HepG2 (cell line): ENCODE results near the gene DLX1. TPM values are rescaled to one million over a fixed set of nuclear protein-coding genes. Genes with fewer than 3 reads are reported as not detected.

Source experiments
- ATAC-seq: fragments of 200-7000 bp; cut with Tn5 transposase; 3 replicates; pipeline ENCODE4 v1.9.1; 2020; ENCODE audit warnings: mild to moderate bottlenecking, moderate library complexity
- BruUV-seq: library from RNA; stranded (reverse); fragments of 400-500 nt; replicated peaks from 2 replicates; lab custom pipeline; 2021; lab: Mats Ljungman, UMichigan
- CTCF ChIA-PET: fragments of 300-600 bp; formaldehyde crosslinking; extraction: SDS; loops from one replicate; lab custom pipeline; 2021; ENCODE audit warnings: low total read pairs, inconsistent platforms, low intra/inter-chr PET ratio; lab: Yijun Ruan, JAX
- POLR2A ChIA-PET: fragments of 350-600 bp; sonication (Branson Sonifier 250); formaldehyde crosslinking; loops from one replicate; lab custom pipeline; 2020; ENCODE audit warnings: antibody characterized with exemption, inconsistent platforms; lab: Yijun Ruan, JAX
- DNase-seq: peaks from one replicate; pipeline ENCODE4 v3.0.0-alpha.2; 2015; ENCODE audit warnings: low spot score
- FAIRE-seq: peaks from 3 replicates; lab custom pipeline; 2011; peaks lifted over from hg19 to GRCh38; lab: Jason Lieb, UNC
- H2AFZ ChIP-seq: one replicate; pipeline ENCODE4 v1.6.1; 2011; ENCODE audit warnings: low read length, inconsistent platforms
- H3K27ac ChIP-seq: fragments of 300-600 bp; 3 replicates; pipeline ENCODE4 v1.8.0; 2011; ENCODE audit warnings: mixed run types, mild to moderate bottlenecking, mixed read lengths, low read length, inconsistent platforms; ENCODE audit not compliant: insufficient read depth; ENCODE audit errors: extremely low read length
- H3K27me3 ChIP-seq, 2 experiments: fragments of 200-600 bp in 1 of 2; 2 replicates in 1 of 2; 3 replicates in 1 of 2; pipeline versions ENCODE4 v1.6.0 to v1.8.0; 2011; ENCODE audit warnings: low read length in 2 of 2, mild to moderate bottlenecking in 2 of 2, moderate library complexity in 2 of 2, inconsistent platforms in 1 of 2; ENCODE audit not compliant: insufficient read depth in 2 of 2, control insufficient read depth in 1 of 2
- H3K36me3 ChIP-seq, 2 experiments: fragments of 200-600 bp in 1 of 2; replicated peaks in 1 of 2; 2 replicates in 1 of 2; 3 replicates in 1 of 2; pipeline versions ENCODE4 v1.5.1 to v1.8.0; 2011; ENCODE audit warnings: low read length in 2 of 2, inconsistent platforms in 1 of 2; ENCODE audit not compliant: insufficient read depth in 2 of 2, control insufficient read depth in 1 of 2
- H3K4me1 ChIP-seq: 2 replicates; pipeline ENCODE4 v1.5.1; 2012; ENCODE audit warnings: low read length, inconsistent platforms; ENCODE audit not compliant: insufficient read depth
- H3K4me2 ChIP-seq: 2 replicates; pipeline ENCODE4 v1.6.0; 2011; ENCODE audit warnings: low read depth, low read length, inconsistent platforms
- H3K4me3 ChIP-seq, 3 experiments: fragments of 200-600 bp in 1 of 3; sonication (generic), shearing (Covaris generic) in 1 of 3; replicated peaks in 1 of 3; 2 replicates each; pipeline ENCODE4 v1.5.1; 2011 to 2016; ENCODE audit warnings: low read length in 3 of 3, inconsistent platforms in 2 of 3, low read depth in 2 of 3, mild to moderate bottlenecking in 2 of 3, control low read depth in 1 of 3, mixed read lengths in 1 of 3; ENCODE audit not compliant: insufficient read depth in 1 of 3
- H3K79me2 ChIP-seq: one replicate; pipeline ENCODE4 v1.6.1; 2011; ENCODE audit warnings: low read length, inconsistent platforms; ENCODE audit not compliant: insufficient read depth
- H3K9ac ChIP-seq: 2 replicates; pipeline ENCODE4 v1.6.0; 2011; ENCODE audit warnings: mild to moderate bottlenecking, low read depth, low read length, inconsistent platforms; ENCODE audit not compliant: insufficient read depth
- H3K9me3 ChIP-seq: 2 replicates; pipeline ENCODE4 v1.5.1; 2012; ENCODE audit warnings: mild to moderate bottlenecking, low read length
- H4K20me1 ChIP-seq: 2 replicates; pipeline ENCODE4 v1.6.0; 2011; ENCODE audit warnings: inconsistent platforms, mild to moderate bottlenecking, low read length, moderate library complexity; ENCODE audit not compliant: insufficient read depth
- CCAR2 ChIP-seq: fragments of 200-400 bp; formaldehyde crosslinking; optimal IDR thresholded peaks from 2 replicates; pipeline ENCODE3; 2018; ENCODE audit warnings: low read depth, mild to moderate bottlenecking, low read length, moderate library complexity
- ZFP62 ChIP-seq: sonication (generic); formaldehyde crosslinking; IDR thresholded peaks from 2 replicates; pipeline ENCODE4 v1.4.0; 2020; ENCODE audit warnings: missing genetic modification reagents
- WGBS: methylation state at CpG from one replicate; pipeline ENCODE4 v1.1.6; 2017; ENCODE audit warnings: low lambda C conversion rate; 5-methylcytosine and 5-hydroxymethylcytosine counted together
- in situ Hi-C: cut with HindIII; loops from 2 replicates; pipeline ENCODE4 v1.10.0; 2017; ENCODE audit warnings: low pct_unique_long_range_greater_than_20kb; ENCODE audit not compliant: extremely low pct_ligation_motif_present
- intact Hi-C: fragments of 100-400 bp; cut with micrococcal nuclease; formaldehyde crosslinking; loops from one replicate; pipeline ENCODE4 v1.10.0; 2022; ENCODE audit not compliant: unreplicated experiment
- polyA plus RNA-seq, 8 experiments: library from polyadenylated mRNA; depleted of rRNA in 3 of 8; stranded (reverse) in 7 of 8; unstranded in 1 of 8; fragments of >200 nt; fragmentation: Illumina TruSeq in 4 of 8; extraction: Trizol in 4 of 8; gene quantifications; 2 replicates each; pipeline versions ENCODE4 v1.2.1 to v1.2.3, GENCODE V29; 2011 to 2016; ENCODE audit warnings: low read depth in 4 of 8, missing spikeins in 1 of 8, mixed read lengths in 1 of 8; ENCODE audit not compliant: insufficient read depth in 1 of 8
- total RNA-seq, 5 experiments: library from RNA; depleted of rRNA; stranded (reverse); fragments of >200 nt; fragmentation: Illumina TruSeq; extraction: Trizol; gene quantifications; 2 replicates each; pipeline ENCODE4 v1.2.3, GENCODE V29; 2016; ENCODE audit warnings: low read depth in 1 of 5
- TF ChIP-seq, protein P1 (sequence below): sonication (generic); formaldehyde crosslinking; IDR thresholded peaks from 2 replicates; pipeline ENCODE4 v1.4.0; 2020; ENCODE audit warnings: mild to moderate bottlenecking, missing genetic modification reagents

Gene DLX1
- total and polyA plus RNA-seq, 2 of the 13 experiments (the other 11 are each of a cell fraction or from before 2014, with no cell fraction given): 0.18 to 0.86 TPM

DNA sequence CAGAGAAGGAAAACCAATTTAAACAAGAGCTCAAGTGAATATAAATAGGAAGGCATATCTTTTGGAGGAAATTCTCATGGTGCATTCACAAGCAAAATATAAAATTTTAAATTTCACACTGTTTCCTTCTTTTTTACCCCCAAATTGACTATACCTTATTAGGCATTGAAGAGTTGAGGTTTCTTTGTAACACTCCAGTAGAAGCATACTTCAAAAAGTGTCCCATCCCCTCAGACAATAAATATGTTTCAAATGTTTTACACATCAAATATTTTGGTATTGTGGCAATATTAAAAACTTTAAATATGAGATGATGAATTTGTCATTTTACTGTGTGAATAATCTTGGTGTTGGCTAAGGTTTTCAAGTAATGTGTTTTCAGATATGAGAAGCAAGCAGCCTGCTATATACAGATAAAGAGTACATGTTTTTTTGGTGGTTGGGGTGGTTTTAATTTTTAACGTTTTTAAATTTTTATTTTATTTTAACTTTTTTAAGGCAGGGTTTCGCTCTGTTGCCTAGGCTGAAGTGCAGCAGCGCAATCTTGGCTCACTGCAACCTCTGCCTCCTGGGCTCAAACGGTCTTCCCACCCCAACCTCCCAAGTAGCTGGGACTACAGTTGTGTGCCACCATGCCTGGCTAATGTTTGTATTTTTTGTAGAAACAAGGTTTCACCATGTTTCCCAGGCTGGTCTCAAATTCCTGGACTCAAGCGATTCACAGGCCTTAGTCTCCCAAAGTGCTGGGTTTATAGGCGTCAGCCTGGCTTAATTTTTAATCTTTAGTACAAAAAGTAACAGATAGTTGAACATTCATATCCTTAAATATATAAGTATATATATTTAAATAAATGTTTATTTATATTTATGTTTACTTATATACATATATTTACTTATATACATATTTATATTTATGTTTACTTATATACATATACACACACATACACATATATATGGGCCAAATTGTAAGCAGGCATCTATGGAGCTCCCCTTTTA, 36.5 kb upstream of the DLX1 start (continued):
- TF ChIP-seq ZFP62 (CRISPR knock-in tag): no peak
- TF ChIP-seq, protein P1, sequence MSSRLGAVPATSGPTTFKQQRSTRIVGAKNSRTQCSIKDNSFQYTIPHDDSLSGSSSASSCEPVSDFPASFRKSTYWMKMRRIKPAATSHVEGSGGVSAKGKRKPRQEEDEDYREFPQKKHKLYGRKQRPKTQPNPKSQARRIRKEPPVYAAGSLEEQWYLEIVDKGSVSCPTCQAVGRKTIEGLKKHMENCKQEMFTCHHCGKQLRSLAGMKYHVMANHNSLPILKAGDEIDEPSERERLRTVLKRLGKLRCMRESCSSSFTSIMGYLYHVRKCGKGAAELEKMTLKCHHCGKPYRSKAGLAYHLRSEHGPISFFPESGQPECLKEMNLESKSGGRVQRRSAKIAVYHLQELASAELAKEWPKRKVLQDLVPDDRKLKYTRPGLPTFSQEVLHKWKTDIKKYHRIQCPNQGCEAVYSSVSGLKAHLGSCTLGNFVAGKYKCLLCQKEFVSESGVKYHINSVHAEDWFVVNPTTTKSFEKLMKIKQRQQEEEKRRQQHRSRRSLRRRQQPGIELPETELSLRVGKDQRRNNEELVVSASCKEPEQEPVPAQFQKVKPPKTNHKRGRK (CRISPR knock-in tag): no peak

DNA sequence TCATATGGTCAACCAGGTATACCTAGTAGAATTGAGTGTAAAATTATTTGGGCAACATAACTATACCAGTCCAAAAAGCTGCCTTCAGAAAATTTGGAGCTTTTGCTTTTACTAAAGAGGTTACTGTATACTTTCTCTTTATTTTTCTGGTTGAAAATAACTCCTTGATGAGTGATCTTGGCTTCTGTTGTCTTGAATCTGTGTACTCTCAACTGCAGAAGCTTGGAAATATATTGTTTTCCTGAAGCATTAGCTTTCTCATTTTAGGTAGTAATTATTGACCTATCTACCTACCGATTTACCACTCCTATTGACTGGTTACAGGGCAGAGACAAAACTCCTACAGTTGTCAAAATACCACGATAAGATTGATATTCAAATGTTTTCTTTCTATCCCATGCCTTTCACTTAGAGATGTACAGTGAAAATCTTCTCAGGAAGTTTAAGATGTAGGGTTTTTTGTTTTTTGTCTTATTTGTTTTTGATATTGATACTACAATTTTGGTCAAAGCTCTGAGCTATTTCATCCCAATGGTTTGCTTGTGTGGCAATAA, 35.7 kb upstream of the DLX1 start:
- Histone ChIP-seq H3K9me3 (no peaks in the 10 kb centered on the region), H3K79me2 (no peaks in the 10 kb centered on the region), H3K27ac (no peak overlapping the region), H3K4me2 (no peak overlapping the region), H3K27me3 (no peaks in the 10 kb centered on the region), H4K20me1 (no peaks in the 10 kb centered on the region), H3K36me3 (no peaks in the 10 kb centered on the region), H3K4me3 (no peak overlapping the region), H2AFZ (no peak overlapping the region), H3K9ac (no peak overlapping the region), H3K4me1 (peaks cover 65% of the 10 kb centered on the region)
- DNase-seq (no peak), ATAC-seq (no peak), FAIRE-seq (no peak)
- CTCF ChIA-PET: no interaction called here
- POLR2A ChIA-PET: interaction anchor here (1.2 kb wide), 1 partner anchor 54 kb away, joined by 3 read pairs; the partner anchor contains the start of gene DLX2
- in situ Hi-C loops (no loop called here), intact Hi-C loops (loop anchor here (5.0 to 10.0 kb wide), 2 partner anchors 38 to 45 kb away; partner anchors contain the start of gene DLX1)
- BruUV-seq: no TSS peak
- no peak for TF ChIP-seq CCAR2
- WGBS: 76% methylated on average over 2 of the region's 2 CpGs
